VCaP (cell line): Measurements from ENCODE around the gene DCLRE1C.
A peak's percentile ranks its signal among the peaks of the same experiment; 100 is the strongest.

Source experiments
- H3K27ac ChIP-seq: fragments of 450-650 bp; 2 replicates; pipeline ENCODE4 v1.5.1; 2017
- CTCF ChIP-seq: fragments of 450-650 bp; conservative IDR thresholded peaks from 2 replicates; pipeline ENCODE4 v1.5.1; 2017; ENCODE audit warnings: mild to moderate bottlenecking, moderate library complexity

The DCLRE1C gene

DNA sequence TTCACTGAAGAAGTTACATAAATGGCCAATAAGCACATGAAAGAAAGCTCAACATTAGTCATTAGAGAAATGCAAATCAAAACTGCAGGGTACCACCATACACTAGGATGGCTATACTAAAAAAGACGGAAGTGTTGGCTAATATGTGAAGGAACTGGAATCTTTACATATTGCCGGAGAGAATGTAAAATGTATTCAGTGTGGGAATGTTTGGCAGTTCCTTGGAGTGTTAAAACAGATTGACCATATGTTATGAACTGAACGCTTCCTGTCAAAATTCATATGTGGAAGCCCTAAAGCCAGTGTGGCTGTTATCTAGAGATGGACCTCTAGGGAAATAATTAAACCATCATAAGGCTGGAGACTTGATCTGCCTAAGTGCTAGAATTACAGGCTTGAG, 42.1 kb downstream of the DCLRE1C start:
- no peak overlapping the region for H3K27ac ChIP-seq
- no peak for TF ChIP-seq CTCF

- H3K27ac ChIP-seq: no peak overlapping the region
- TF ChIP-seq CTCF: no peak
Observed at GRCh38 chr10:14910953-14911352, 42.9 kb downstream of the DCLRE1C start.

GRCh38 chr10:14909101-14909500, 44.8 kb downstream of the DCLRE1C start:
- TF ChIP-seq CTCF: no peak
- H3K27ac ChIP-seq: peak overlapping the region; percentile 81

DNA sequence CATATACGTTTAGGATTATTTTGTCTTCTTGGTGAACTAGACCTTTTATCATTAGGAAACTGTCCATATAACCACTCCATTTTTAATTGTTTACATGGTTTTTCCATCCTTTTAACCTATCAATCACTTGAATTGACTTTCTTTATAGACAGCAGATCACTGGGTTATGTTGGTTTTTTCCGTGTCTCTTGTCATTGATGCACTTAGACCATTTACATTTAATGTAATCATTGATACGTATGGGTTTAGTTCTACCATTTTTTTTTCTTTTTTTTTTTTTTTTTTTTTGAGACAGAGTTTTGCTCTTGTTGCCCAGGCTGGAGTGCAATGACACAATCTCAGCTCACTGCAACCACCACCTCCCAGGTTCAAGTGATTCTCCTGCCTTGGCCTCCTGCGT, 46.3 kb downstream of the DCLRE1C start:
- H3K27ac ChIP-seq: peak overlapping the region; percentile 81

DNA sequence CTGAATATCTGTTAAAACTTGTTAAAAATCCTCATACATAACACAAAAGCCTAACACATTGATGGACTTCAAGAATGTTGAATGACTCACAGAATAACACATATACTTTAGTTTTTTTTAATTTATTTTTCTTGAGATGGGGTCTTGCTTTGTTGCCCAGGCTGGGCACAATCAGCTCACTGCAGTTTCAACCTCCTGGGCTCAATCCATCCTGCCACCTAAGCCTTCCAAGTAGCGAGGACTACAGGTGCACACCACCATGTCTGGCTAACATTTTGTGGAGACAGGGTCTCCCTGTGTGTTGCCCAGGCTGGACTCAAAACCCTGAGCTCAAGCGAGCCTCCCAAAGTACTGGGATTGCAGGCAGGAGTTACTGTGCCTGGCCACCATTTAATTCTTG, 47.1 kb downstream of the DCLRE1C start:
- H3K27ac ChIP-seq: no peak overlapping the region; the same call in 1 of the 2 replicates
- TF ChIP-seq CTCF: no peak

DNA sequence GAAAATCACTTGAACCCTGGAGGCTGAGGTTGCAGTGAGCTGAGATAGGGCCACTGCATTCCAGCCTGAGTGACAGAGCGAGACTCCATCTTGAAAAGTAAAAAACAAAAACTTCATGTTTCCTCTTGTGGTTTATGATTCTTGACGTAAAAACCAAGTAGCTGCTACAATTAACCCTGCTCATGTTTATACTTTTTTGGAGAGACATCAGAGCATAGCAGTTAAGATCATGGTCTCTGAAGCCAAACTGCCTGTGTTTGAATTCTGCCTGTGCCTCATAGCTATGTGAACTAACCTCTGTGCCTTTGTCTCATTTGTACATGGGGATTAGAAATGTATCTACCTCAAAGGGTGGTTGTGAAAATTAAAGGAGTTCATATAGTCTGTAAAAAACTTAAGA, 48.0 kb downstream of the DCLRE1C start:
- H3K27ac ChIP-seq: peak overlapping the region; percentile 32

DNA sequence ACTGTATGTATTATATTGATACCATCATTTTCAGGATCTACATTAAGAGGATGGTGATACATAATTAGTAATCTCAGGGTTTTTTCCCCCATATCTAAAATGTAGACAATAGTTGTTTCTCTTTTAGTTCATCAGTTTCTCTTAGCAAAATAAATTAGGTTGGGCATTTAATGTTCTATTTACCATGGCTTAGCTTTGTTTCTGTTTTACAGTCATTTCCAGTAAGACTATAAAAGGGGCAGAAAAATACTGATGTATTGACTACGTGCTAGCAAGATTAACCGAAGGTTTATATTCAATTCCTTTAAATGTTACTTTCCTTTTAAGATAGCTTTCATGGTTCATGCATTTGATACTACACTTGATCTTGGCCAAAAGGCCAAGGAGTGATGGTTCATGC, 49.0 kb downstream of the DCLRE1C start:
- TF ChIP-seq CTCF: no peak
- peak overlapping the region; percentile 32; the same call in 1 of the 2 replicates for H3K27ac ChIP-seq

More for the DNA sequence above, 48.0 kb downstream of the DCLRE1C start:
- TF ChIP-seq CTCF: no peak

GRCh38 chr10:14904316-14904732, 49.6 kb downstream of the DCLRE1C start:
- H3K27ac ChIP-seq: no peak overlapping the region; the same call in 1 of the 2 replicates
- peak; percentile 73 for TF ChIP-seq CTCF
